ENCODE results near the gene RHBDD1. TPM values are rescaled to one million over a fixed set of nuclear protein-coding genes. Genes with fewer than 3 reads are reported as not detected.

RHBDD1 gene
- polyA plus RNA-seq, 2 donors = 3.9 to 5.2 TPM

DNA sequence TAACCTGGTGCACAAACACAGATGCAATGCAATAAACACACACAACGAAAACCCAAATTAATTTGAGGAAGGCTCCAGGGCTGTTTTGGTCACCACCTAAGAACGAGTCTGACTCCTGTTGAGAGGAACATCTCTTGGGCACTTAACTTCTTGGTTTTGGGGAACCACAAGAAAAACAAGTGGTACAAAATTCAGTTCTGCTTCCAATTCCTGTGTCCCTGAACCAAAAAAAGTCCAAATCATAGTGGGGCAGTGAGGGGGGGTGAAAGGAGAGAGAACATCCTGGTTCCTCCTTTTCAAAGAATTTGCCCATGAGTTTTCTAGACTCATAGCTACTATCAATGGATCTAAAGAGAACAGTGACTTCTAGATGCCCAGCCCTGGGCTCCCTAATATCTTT lies 184.6 kb downstream of the RHBDD1 start:
- H3K9me3 ChIP-seq (ENCODE audit: control insufficient read depth in 2 of 2, insufficient read depth in 1 of 2, low read depth in 1 of 2, low read length in 1 of 2) = no peaks in the 10 kb centered on the region
- no peaks in the 10 kb centered on the region for H3K4me1 ChIP-seq (ENCODE audit: control insufficient read depth in 2 of 2, insufficient read depth in 2 of 2, low read length in 1 of 2)
- WGBS, 2 donors = 75 to 79% methylated on average over 2 of the region's 2 CpGs
- H3K27me3 ChIP-seq (ENCODE audit: control insufficient read depth in 1 of 2, insufficient read depth in 2 of 2, low read length in 2 of 2) = no peaks in the 10 kb centered on the region
- no peak overlapping the region for H3K27ac ChIP-seq (ENCODE audit: low read depth in 2 of 2, low read length in 1 of 2)
- H3K4me3 ChIP-seq (ENCODE audit: low read depth in 1 of 2, low read length in 2 of 2) = no peak overlapping the region
- H3K36me3 ChIP-seq (ENCODE audit: control insufficient read depth in 2 of 2, insufficient read depth in 2 of 2, low read length in 1 of 2) = no peaks in the 10 kb centered on the region

DNA sequence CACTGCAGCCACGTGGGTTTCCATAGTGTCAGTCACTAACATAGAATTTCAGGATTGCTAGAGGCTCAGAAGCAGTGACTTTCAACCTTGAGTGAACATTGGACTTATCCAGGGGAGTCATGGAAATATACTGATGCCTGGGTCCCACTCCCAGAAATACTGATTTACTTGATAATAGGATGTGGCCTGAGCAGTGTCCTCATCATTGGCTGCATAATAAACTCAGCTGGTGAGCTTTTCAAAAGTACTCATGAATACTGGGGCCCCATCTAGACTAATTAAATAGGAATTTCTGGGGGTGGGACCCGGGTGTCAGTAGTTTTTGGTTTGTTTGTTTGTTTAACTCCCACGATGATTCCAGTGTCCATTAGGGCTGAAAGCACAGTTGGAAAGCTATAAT lies 186.8 kb downstream of the RHBDD1 start:
- Histone ChIP-seq H3K4me1 (ENCODE audit: control insufficient read depth in 2 of 2, insufficient read depth in 2 of 2, low read length in 1 of 2) (no peaks in the 10 kb centered on the region), H3K27ac (ENCODE audit: low read depth in 2 of 2, low read length in 1 of 2) (no peak overlapping the region), H3K27me3 (ENCODE audit: control insufficient read depth in 1 of 2, insufficient read depth in 2 of 2, low read length in 2 of 2) (no peaks in the 10 kb centered on the region), H3K4me3 (ENCODE audit: low read depth in 1 of 2, low read length in 2 of 2) (no peak overlapping the region), H3K9me3 (ENCODE audit: control insufficient read depth in 2 of 2, insufficient read depth in 1 of 2, low read depth in 1 of 2, low read length in 1 of 2) (no peaks in the 10 kb centered on the region), H3K36me3 (ENCODE audit: control insufficient read depth in 2 of 2, insufficient read depth in 2 of 2, low read length in 1 of 2) (no peaks in the 10 kb centered on the region)
- 55 to 59% methylated on average over 3 of the region's 3 CpGs for WGBS, 2 donors

DNA sequence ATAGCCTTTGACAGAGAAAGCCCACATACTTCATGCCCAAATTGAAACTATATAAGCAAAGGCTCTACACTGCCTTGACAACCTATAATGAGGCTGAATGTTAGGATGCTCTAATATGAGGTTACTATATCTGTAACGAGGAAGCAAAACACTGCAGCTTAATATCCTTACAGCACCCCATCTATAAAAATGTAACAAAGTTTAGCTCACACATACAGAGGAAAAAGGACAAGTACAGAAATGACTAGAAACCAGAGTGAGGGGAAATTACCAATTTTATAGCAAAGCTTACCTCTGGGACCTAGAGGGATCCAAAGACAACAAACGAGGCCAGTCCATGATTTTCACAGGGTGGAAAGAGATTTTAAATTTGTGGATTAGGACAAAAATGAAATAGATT lies 189.7 kb downstream of the RHBDD1 start:
- Histone ChIP-seq H3K4me1 (ENCODE audit: control insufficient read depth in 2 of 2, insufficient read depth in 2 of 2, low read length in 1 of 2) (peaks cover 0 to 2% of the 10 kb centered on the region in 2 donors), H3K27ac (ENCODE audit: low read depth in 2 of 2, low read length in 1 of 2) (no peak overlapping the region), H3K27me3 (ENCODE audit: control insufficient read depth in 1 of 2, insufficient read depth in 2 of 2, low read length in 2 of 2) (no peaks in the 10 kb centered on the region), H3K36me3 (ENCODE audit: control insufficient read depth in 2 of 2, insufficient read depth in 2 of 2, low read length in 1 of 2) (no peaks in the 10 kb centered on the region), H3K9me3 (ENCODE audit: control insufficient read depth in 2 of 2, insufficient read depth in 1 of 2, low read depth in 1 of 2, low read length in 1 of 2) (no peaks in the 10 kb centered on the region), H3K4me3 (ENCODE audit: low read depth in 1 of 2, low read length in 2 of 2) (no peak overlapping the region)
- 78 to 79% methylated on average over 2 of the region's 2 CpGs for WGBS, 2 donors

DNA sequence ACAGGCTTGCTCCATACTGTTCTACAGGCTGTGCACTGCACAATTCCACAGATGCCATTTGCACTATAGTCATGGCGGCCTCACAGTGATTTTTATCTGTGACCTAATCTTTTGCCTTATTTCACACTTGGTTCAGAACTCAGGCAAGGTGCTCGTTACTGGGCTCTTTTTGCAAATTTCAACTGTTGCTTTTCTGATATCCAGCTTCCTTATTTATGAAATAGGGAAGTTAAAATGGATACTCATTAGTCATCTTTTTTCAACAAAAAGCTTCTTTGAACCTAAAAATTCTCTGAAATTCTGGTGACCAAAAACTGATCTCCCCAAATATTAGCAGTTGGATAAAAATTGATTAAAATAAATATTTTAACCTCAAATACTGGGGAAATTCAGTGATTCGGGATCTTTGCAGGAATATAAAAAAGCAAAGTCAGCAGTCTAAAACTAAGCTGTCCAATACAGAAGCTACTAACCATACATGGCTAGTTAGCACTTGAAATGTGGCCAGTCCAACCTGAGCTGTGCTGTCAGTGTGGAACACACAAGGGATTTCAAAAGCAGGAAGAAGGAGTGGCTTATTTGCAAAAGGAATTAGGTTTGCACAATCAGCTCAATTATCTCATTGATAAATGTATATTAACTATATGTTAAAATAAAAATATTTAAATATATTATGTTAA lies 193.7 kb downstream of the RHBDD1 start:
- 80 to 85% methylated on average over 3 of the region's 3 CpGs for WGBS, 2 donors
- H3K36me3 ChIP-seq (ENCODE audit: control insufficient read depth in 2 of 2, insufficient read depth in 2 of 2, low read length in 1 of 2) = no peaks in the 10 kb centered on the region
- no peak overlapping the region for H3K4me3 ChIP-seq (ENCODE audit: low read depth in 1 of 2, low read length in 2 of 2)
- H3K9me3 ChIP-seq (ENCODE audit: control insufficient read depth in 2 of 2, insufficient read depth in 1 of 2, low read depth in 1 of 2, low read length in 1 of 2) = no peaks in the 10 kb centered on the region
- H3K27ac ChIP-seq (ENCODE audit: low read depth in 2 of 2, low read length in 1 of 2) = no peak overlapping the region
- H3K27me3 ChIP-seq (ENCODE audit: control insufficient read depth in 1 of 2, insufficient read depth in 2 of 2, low read length in 2 of 2) = no peaks in the 10 kb centered on the region
- H3K4me1 ChIP-seq (ENCODE audit: control insufficient read depth in 2 of 2, insufficient read depth in 2 of 2, low read length in 1 of 2) = peaks cover 0 to 2% of the 10 kb centered on the region in 2 donors

DNA sequence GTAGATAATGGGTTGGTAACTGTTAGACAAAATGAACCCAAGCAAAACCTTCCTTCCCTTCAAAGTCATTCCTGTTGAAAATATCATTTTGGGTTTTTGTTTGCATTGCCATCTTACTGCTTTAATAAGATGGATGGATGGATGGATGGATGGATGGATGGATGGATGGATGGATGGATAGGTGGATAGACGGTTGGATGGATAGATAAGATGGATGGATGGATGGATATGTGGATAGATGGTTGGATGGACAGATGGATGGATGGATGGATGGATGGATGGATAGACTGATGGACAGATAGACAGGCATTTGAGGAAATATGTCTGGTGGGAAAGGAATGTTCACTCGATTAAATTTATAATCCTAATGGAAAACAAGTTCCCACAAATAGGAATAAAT lies 194.9 kb downstream of the RHBDD1 start:
- 83 to 89% methylated on average over 2 of the region's 2 CpGs for WGBS, 2 donors
- no peak overlapping the region for H3K27ac ChIP-seq (ENCODE audit: low read depth in 2 of 2, low read length in 1 of 2)
- peaks cover 0 to 2% of the 10 kb centered on the region in 2 donors for H3K4me1 ChIP-seq (ENCODE audit: control insufficient read depth in 2 of 2, insufficient read depth in 2 of 2, low read length in 1 of 2)
- H3K36me3 ChIP-seq (ENCODE audit: control insufficient read depth in 2 of 2, insufficient read depth in 2 of 2, low read length in 1 of 2) = no peaks in the 10 kb centered on the region
- no peaks in the 10 kb centered on the region for H3K27me3 ChIP-seq (ENCODE audit: control insufficient read depth in 1 of 2, insufficient read depth in 2 of 2, low read length in 2 of 2)
- no peaks in the 10 kb centered on the region for H3K9me3 ChIP-seq (ENCODE audit: control insufficient read depth in 2 of 2, insufficient read depth in 1 of 2, low read depth in 1 of 2, low read length in 1 of 2)
- H3K4me3 ChIP-seq (ENCODE audit: low read depth in 1 of 2, low read length in 2 of 2) = no peak overlapping the region

DNA sequence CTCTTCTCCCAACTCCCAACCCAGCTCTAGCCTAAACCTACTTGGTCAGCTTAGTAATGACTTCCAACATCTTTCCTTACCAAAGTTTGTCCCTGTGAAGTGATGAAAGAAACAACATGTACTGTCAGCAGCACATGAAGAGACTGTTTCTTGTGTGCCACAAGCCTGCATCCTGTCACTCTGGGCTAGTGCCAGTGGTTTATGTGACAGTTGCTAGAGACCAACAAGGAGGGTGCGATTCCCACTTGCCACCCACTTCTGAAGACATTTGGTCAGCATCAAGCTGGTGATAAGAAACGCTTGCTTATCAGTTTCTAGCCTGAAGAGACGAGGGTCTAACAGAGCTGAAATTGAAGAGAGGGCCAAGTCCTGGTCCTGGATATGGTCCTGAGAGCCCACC lies 195.5 kb downstream of the RHBDD1 start:
- Histone ChIP-seq H3K9me3 (ENCODE audit: control insufficient read depth in 2 of 2, insufficient read depth in 1 of 2, low read depth in 1 of 2, low read length in 1 of 2) (no peaks in the 10 kb centered on the region), H3K27ac (ENCODE audit: low read depth in 2 of 2, low read length in 1 of 2) (no peak overlapping the region), H3K4me1 (ENCODE audit: control insufficient read depth in 2 of 2, insufficient read depth in 2 of 2, low read length in 1 of 2) (peaks cover 0 to 2% of the 10 kb centered on the region in 2 donors), H3K4me3 (ENCODE audit: low read depth in 1 of 2, low read length in 2 of 2) (no peak overlapping the region), H3K36me3 (ENCODE audit: control insufficient read depth in 2 of 2, insufficient read depth in 2 of 2, low read length in 1 of 2) (no peaks in the 10 kb centered on the region), H3K27me3 (ENCODE audit: control insufficient read depth in 1 of 2, insufficient read depth in 2 of 2, low read length in 2 of 2) (no peaks in the 10 kb centered on the region)
- 54 to 75% methylated on average over 3 of the region's 3 CpGs for WGBS, 2 donors

DNA sequence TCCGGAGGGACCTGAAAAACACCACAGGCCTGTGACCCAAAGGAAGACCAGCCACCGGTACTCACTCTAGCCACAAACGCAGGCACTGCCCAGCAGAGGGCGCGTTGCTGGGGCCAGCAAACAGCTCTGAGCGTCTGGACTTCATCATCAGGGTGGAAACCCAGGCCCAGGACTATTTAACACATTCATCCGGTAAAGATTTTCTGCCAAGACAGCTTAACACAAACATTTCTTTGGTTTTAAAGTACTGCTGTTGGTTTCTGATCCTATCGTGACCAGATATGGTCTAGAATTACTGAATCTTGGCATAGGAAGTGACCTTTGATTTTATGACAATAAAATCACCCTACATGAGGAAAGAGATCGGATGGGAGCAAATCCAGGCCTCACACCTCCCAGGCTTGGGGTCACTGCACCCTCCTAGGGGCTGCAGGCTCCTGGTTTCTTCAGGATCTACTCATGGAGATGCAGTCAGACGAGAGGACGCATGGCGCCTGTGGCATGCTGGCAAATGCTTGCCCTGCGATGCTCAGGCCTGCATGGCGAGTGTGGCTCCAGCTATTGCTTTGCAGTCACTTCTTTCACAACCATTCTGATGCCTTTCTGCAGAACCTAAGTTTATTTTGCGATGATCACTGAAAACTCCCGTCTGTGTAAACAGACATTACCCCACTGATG lies 197.8 kb downstream of the RHBDD1 start:
- Histone ChIP-seq H3K4me3 (ENCODE audit: low read depth in 1 of 2, low read length in 2 of 2) (no peak overlapping the region), H3K27me3 (ENCODE audit: control insufficient read depth in 1 of 2, insufficient read depth in 2 of 2, low read length in 2 of 2) (no peaks in the 10 kb centered on the region), H3K36me3 (ENCODE audit: control insufficient read depth in 2 of 2, insufficient read depth in 2 of 2, low read length in 1 of 2) (no peaks in the 10 kb centered on the region), H3K4me1 (ENCODE audit: control insufficient read depth in 2 of 2, insufficient read depth in 2 of 2, low read length in 1 of 2) (peaks cover 0 to 2% of the 10 kb centered on the region in 2 donors), H3K9me3 (ENCODE audit: control insufficient read depth in 2 of 2, insufficient read depth in 1 of 2, low read depth in 1 of 2, low read length in 1 of 2) (no peaks in the 10 kb centered on the region), H3K27ac (ENCODE audit: low read depth in 2 of 2, low read length in 1 of 2) (no peak overlapping the region)
- WGBS, 2 donors = 59 to 65% methylated on average over 16 of the region's 16 CpGs

DNA sequence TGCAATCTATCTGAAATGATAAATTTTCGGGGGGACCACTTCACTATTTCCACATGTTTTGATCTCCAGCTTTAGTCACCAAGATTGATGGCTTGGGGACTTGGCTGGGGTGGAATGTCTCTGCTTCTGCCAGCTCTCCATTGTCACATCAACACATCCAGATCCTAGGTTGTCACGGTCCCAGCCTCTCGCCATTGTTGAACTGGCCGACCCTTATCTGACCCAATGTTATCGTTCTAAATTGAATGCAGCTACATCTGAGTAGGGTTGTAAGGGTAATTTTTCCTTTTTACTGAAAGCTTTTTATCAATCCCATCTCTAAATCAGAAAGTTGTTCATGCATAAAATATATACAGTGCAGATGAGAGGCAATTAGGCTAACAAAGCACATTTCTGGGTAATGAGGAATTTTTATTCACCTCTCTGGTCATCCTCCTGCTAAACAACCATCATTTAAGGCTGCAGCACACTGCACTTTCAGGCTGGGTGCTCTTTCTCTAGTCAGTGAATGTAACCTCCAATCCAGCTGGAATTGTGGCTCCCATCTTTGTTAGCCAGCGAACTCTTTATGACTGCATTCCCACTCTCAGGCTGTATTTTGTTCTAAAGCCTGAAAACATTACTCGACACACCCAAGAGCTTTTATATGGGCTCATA lies 200.0 kb downstream of the RHBDD1 start:
- WGBS, 2 donors = 46% methylated on average over 7 of the region's 7 CpGs
- H3K9me3 ChIP-seq (ENCODE audit: control insufficient read depth in 2 of 2, insufficient read depth in 1 of 2, low read depth in 1 of 2, low read length in 1 of 2) = no peaks in the 10 kb centered on the region
- no peak overlapping the region for H3K27ac ChIP-seq (ENCODE audit: low read depth in 2 of 2, low read length in 1 of 2)
- no peaks in the 10 kb centered on the region for H3K36me3 ChIP-seq (ENCODE audit: control insufficient read depth in 2 of 2, insufficient read depth in 2 of 2, low read length in 1 of 2)
- no peak overlapping the region for H3K4me3 ChIP-seq (ENCODE audit: low read depth in 1 of 2, low read length in 2 of 2)
- H3K4me1 ChIP-seq (ENCODE audit: control insufficient read depth in 2 of 2, insufficient read depth in 2 of 2, low read length in 1 of 2) = no peaks in the 10 kb centered on the region
- no peaks in the 10 kb centered on the region for H3K27me3 ChIP-seq (ENCODE audit: control insufficient read depth in 1 of 2, insufficient read depth in 2 of 2, low read length in 2 of 2)

DNA sequence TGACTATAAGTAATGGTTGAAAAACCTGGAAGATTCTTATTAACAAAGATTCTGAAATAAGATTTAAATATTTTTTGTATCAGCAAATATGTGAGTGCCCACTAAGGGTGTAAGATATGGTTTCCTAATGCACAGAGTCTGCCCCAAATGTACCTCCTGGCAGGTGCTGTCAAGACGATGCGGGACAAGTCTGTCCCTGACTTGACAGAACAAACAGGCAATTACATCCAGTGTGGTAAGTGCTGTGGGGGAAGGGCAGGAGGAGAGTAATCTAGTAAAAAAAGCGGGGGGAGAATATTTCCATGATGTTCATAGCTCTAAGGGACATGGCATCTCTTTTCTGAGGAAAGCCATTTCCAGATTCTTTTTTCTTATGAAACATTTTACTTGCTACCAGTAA lies 200.7 kb downstream of the RHBDD1 start:
- WGBS, 2 donors = 71 to 75% methylated on average over 3 of the region's 3 CpGs
- Histone ChIP-seq H3K4me1 (ENCODE audit: control insufficient read depth in 2 of 2, insufficient read depth in 2 of 2, low read length in 1 of 2) (no peaks in the 10 kb centered on the region), H3K9me3 (ENCODE audit: control insufficient read depth in 2 of 2, insufficient read depth in 1 of 2, low read depth in 1 of 2, low read length in 1 of 2) (no peaks in the 10 kb centered on the region), H3K27me3 (ENCODE audit: control insufficient read depth in 1 of 2, insufficient read depth in 2 of 2, low read length in 2 of 2) (no peaks in the 10 kb centered on the region), H3K36me3 (ENCODE audit: control insufficient read depth in 2 of 2, insufficient read depth in 2 of 2, low read length in 1 of 2) (no peaks in the 10 kb centered on the region), H3K27ac (ENCODE audit: low read depth in 2 of 2, low read length in 1 of 2) (no peak overlapping the region), H3K4me3 (ENCODE audit: low read depth in 1 of 2, low read length in 2 of 2) (no peak overlapping the region)

Data from esophagus (tissue), 2 donors.